WI38 (cell line): ENCODE measurements around the gene SMYD3.

ENCODE experiments used
- H3K4me3 ChIP-seq: 2 replicates; pipeline ENCODE4 v1.5.1; 2011; ENCODE audit warnings: low read depth, mild to moderate bottlenecking, control low read depth, low read length
- TF ChIP-seq, protein P1 (sequence below): IDR thresholded peaks from 2 replicates; pipeline ENCODE4 v1.5.1; 2012; ENCODE audit warnings: low read depth, mild to moderate bottlenecking, control low read depth, low read length

Gene SMYD3

GRCh38 chr1:245832771-245833527 is 674.1 kb downstream of the SMYD3 start:
- TF ChIP-seq, protein P1, sequence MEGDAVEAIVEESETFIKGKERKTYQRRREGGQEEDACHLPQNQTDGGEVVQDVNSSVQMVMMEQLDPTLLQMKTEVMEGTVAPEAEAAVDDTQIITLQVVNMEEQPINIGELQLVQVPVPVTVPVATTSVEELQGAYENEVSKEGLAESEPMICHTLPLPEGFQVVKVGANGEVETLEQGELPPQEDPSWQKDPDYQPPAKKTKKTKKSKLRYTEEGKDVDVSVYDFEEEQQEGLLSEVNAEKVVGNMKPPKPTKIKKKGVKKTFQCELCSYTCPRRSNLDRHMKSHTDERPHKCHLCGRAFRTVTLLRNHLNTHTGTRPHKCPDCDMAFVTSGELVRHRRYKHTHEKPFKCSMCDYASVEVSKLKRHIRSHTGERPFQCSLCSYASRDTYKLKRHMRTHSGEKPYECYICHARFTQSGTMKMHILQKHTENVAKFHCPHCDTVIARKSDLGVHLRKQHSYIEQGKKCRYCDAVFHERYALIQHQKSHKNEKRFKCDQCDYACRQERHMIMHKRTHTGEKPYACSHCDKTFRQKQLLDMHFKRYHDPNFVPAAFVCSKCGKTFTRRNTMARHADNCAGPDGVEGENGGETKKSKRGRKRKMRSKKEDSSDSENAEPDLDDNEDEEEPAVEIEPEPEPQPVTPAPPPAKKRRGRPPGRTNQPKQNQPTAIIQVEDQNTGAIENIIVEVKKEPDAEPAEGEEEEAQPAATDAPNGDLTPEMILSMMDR, result no peak
- no peak overlapping the region for H3K4me3 ChIP-seq

GRCh38 chr1:245831518-245831917 is 675.6 kb downstream of the SMYD3 start:
- no peak overlapping the region for H3K4me3 ChIP-seq
- TF ChIP-seq, protein P1, result no peak

- no peak overlapping the region for H3K4me3 ChIP-seq
- TF ChIP-seq, protein P1, result no peak
Measured at GRCh38 chr1:245829826-245830225, 677.3 kb downstream of the SMYD3 start.

DNA sequence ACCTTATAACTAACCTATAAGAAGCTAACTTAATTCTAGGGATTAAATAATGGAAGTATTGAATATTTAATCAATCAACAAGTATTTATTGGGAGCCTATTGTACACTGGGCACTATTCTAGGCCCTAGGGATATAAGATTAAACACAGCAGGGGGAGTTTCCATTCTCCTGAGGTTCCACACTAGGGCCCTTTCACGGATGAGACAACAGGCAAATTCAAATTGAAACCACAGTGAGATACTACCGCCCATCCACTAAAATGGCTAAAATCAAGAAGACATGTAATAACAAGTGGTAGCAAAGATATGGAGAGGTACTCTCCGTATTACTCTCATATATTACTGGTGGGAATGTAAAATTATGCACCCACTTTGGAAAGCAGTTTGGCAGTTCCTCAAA is 677.9 kb downstream of the SMYD3 start:
- TF ChIP-seq, protein P1, result no peak
- no peak overlapping the region for H3K4me3 ChIP-seq

- TF ChIP-seq, protein P1, result no peak
- no peak overlapping the region for H3K4me3 ChIP-seq
Measured at GRCh38 chr1:245827301-245827700, 679.8 kb downstream of the SMYD3 start.

DNA sequence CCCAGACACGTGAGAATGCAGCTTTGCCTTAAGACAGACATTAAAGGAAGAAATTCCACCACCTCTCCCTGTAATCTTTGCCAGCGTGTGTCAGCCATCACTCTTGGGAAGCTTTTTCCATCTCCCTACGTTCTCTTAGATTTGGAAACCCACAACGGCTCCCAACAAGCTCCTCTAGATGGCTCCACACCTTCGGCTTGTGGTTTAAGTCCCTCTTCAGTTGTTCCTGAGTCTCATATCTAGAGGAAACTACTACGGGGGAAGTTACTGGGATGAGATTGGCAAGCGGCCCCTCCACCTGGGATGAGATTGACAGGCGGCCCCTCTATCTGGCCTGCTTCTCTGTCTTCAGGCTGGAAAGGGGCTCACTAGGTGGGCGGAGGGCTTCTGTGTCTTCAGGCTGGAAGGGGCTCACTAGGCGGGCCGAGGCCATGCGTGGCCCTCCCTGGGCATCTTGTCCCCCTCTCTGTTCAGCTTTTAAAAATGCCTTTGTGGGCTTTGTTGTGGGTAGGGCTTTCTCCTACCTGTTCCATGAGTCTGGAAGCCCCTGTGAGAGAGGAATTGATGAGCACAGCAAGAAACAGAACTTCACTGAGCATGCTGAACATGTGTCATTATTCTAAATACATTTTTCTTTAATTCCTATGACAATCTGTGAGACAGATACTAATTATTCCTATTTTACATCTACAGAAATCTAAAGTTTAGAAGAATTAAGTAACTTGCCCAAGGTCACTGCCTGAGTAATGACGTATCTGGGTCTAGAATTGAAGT is 681.8 kb downstream of the SMYD3 start:
- TF ChIP-seq, protein P1, result no peak
- no peak overlapping the region for H3K4me3 ChIP-seq

GRCh38 chr1:245823408-245824147 is 683.5 kb downstream of the SMYD3 start:
- peak overlapping the region; percentile 37 for H3K4me3 ChIP-seq
- TF ChIP-seq, protein P1, result no peak
